Loucy (cell line): ENCODE results near the gene ELSPBP1.

ENCODE experiments used
- H2AFZ ChIP-seq: fragments of 200-600 bp; sonication (generic); 2 replicates; pipeline ENCODE4 v1.6.0; 2016; ENCODE audit warnings: antibody characterized with exemption, mild to moderate bottlenecking, low read length, moderate library complexity
- H3F3A ChIP-seq: fragments of 200-600 bp; 2 replicates; pipeline ENCODE4 v1.6.0; 2016; ENCODE audit warnings: antibody characterized with exemption, low read depth, mild to moderate bottlenecking
- H3K27me3 ChIP-seq: fragments of 200-600 bp; sonication (generic); 2 replicates; pipeline ENCODE4 v1.6.1; 2014; ENCODE audit warnings: low read length, mild to moderate bottlenecking; ENCODE audit not compliant: insufficient read depth, poor library complexity, severe bottlenecking
- H3K36me3 ChIP-seq: fragments of 200-600 bp; sonication (generic); 2 replicates; pipeline ENCODE4 v1.6.1; 2016; ENCODE audit warnings: low read length; ENCODE audit not compliant: insufficient read depth
- H3K4me1 ChIP-seq: fragments of 200-600 bp; sonication (generic); 2 replicates; pipeline ENCODE4 v1.5.1; 2014; ENCODE audit warnings: low read length, mild to moderate bottlenecking; ENCODE audit not compliant: insufficient read depth, poor library complexity, severe bottlenecking
- H3K4me2 ChIP-seq: fragments of 200-600 bp; sonication (generic); 2 replicates; pipeline ENCODE4 v1.6.0; 2014; ENCODE audit warnings: antibody characterized with exemption, low read length, low read depth, mild to moderate bottlenecking; ENCODE audit not compliant: poor library complexity, severe bottlenecking
- H3K4me3 ChIP-seq: fragments of 200-600 bp; sonication (generic); 2 replicates; pipeline ENCODE4 v1.5.1; 2014; ENCODE audit warnings: low read length, mild to moderate bottlenecking, mixed read lengths; ENCODE audit not compliant: poor library complexity, severe bottlenecking
- H3K79me2 ChIP-seq: fragments of 200-600 bp; sonication (generic); 2 replicates; pipeline ENCODE4 v1.6.1; 2014; ENCODE audit warnings: low read length; ENCODE audit not compliant: insufficient read depth
- H3K9ac ChIP-seq: fragments of 200-600 bp; sonication (generic); 2 replicates; pipeline ENCODE4 v1.6.0; 2014; ENCODE audit warnings: mild to moderate bottlenecking, low read depth, low read length, moderate library complexity; ENCODE audit not compliant: poor library complexity, severe bottlenecking
- H3K9me2 ChIP-seq: fragments of 200-600 bp; sonication (generic); replicated peaks from 2 replicates; pipeline ENCODE4 v1.6.1; 2016; ENCODE audit warnings: low read depth, low read length, mixed read lengths
- H3K9me3 ChIP-seq: fragments of 200-600 bp; sonication (generic); 2 replicates; pipeline ENCODE4 v1.6.1; 2014; ENCODE audit warnings: mild to moderate bottlenecking, antibody characterized with exemption, low read length, low read depth; ENCODE audit not compliant: insufficient read depth
- H4K20me1 ChIP-seq: fragments of 200-600 bp; sonication (generic); 2 replicates; pipeline ENCODE4 v1.6.0; 2014; ENCODE audit warnings: antibody characterized with exemption, low read length, mild to moderate bottlenecking; ENCODE audit not compliant: insufficient read depth, poor library complexity, severe bottlenecking
- CTCF ChIP-seq: fragments of 200-600 bp; sonication (generic); conservative IDR thresholded peaks from 2 replicates; pipeline ENCODE4 v1.5.1; 2014; ENCODE audit warnings: mild to moderate bottlenecking, antibody characterized with exemption, low read length
- EZH2phosphoT487 ChIP-seq: fragments of 200-600 bp; IDR thresholded peaks from 2 replicates; pipeline ENCODE4 v1.6.1; 2018; ENCODE audit warnings: antibody characterized with exemption, mild to moderate bottlenecking, moderate library complexity, borderline replicate concordance

ELSPBP1 gene

GRCh38 chr19:47996230-47996727 is 1.8 kb downstream of the ELSPBP1 start:
- Histone ChIP-seq H3K9me2 (no peaks in the 10 kb centered on the region), H3K79me2 (no peaks in the 10 kb centered on the region), H3F3A (no peaks in the 10 kb centered on the region), H3K9me3 (no peaks in the 10 kb centered on the region), H3K4me3 (no peak overlapping the region), H3K4me2 (no peak overlapping the region), H4K20me1 (no peaks in the 10 kb centered on the region), H3K9ac (no peak overlapping the region), H3K4me1 (no peaks in the 10 kb centered on the region), H3K27me3 (no peaks in the 10 kb centered on the region), H3K36me3 (no peaks in the 10 kb centered on the region), H2AFZ (no peak overlapping the region)
- TF ChIP-seq CTCF (no peak), EZH2phosphoT487 (no peak)

GRCh38 chr19:47998800-47999199 is 4.4 kb downstream of the ELSPBP1 start:
- H3F3A ChIP-seq, result no peaks in the 10 kb centered on the region
- no peaks in the 10 kb centered on the region for H3K36me3 ChIP-seq
- H3K4me3 ChIP-seq, result no peak overlapping the region
- TF ChIP-seq EZH2phosphoT487 (no peak), CTCF (no peak)
- H3K79me2 ChIP-seq, result no peaks in the 10 kb centered on the region
- H3K4me1 ChIP-seq, result no peaks in the 10 kb centered on the region
- H2AFZ ChIP-seq, result no peak overlapping the region
- H3K9me3 ChIP-seq, result no peaks in the 10 kb centered on the region
- no peak overlapping the region for H3K4me2 ChIP-seq
- no peaks in the 10 kb centered on the region for H3K9me2 ChIP-seq
- H3K27me3 ChIP-seq, result no peaks in the 10 kb centered on the region
- no peak overlapping the region for H3K9ac ChIP-seq
- no peaks in the 10 kb centered on the region for H4K20me1 ChIP-seq

GRCh38 chr19:48000846-48001245 is 6.4 kb downstream of the ELSPBP1 start:
- Histone ChIP-seq H3K4me1 (no peaks in the 10 kb centered on the region), H3K79me2 (no peaks in the 10 kb centered on the region), H2AFZ (no peak overlapping the region), H3K9me2 (no peaks in the 10 kb centered on the region), H3K36me3 (no peaks in the 10 kb centered on the region), H3K9me3 (no peaks in the 10 kb centered on the region), H3K4me2 (no peak overlapping the region), H4K20me1 (no peaks in the 10 kb centered on the region), H3K27me3 (no peaks in the 10 kb centered on the region), H3K4me3 (no peak overlapping the region), H3K9ac (no peak overlapping the region), H3F3A (no peaks in the 10 kb centered on the region)
- TF ChIP-seq CTCF (no peak), EZH2phosphoT487 (no peak)
